Measurements from ENCODE around the gene CABLES2. TPM values are rescaled to one million over a fixed set of nuclear protein-coding genes. Genes with fewer than 3 reads are reported as not detected.
A peak's percentile ranks its signal among the peaks of the same experiment; 100 is the strongest.

The CABLES2 gene
- total and polyA plus RNA-seq, 4 donors = 0.92 to 3.2 (median 2.0) TPM

- 83% methylated on average over 29 of the region's 29 CpGs for WGBS
- H3K4me3 ChIP-seq (ENCODE audit: low read depth in 1 of 3, low read length in 3 of 3) = no peak overlapping the region
- H3K9me3 ChIP-seq (ENCODE audit: control insufficient read depth in 4 of 4, low read length in 3 of 4) = no peaks in the 10 kb centered on the region
- H3K36me3 ChIP-seq (ENCODE audit: control insufficient read depth in 4 of 4, insufficient read depth in 3 of 4, low read depth in 1 of 4, low read length in 3 of 4) = peaks cover 0 to 15% (median 4%) of the 10 kb centered on the region in 4 donors
- no peak overlapping the region for H3K9ac ChIP-seq (ENCODE audit: low read depth in 1 of 2, low read length in 2 of 2)
- peaks cover 8 to 38% (median 31%) of the 10 kb centered on the region in 4 donors for H3K4me1 ChIP-seq (ENCODE audit: control insufficient read depth in 4 of 4, insufficient read depth in 4 of 4, low read length in 3 of 4)
- no peaks in the 10 kb centered on the region for H3K27me3 ChIP-seq (ENCODE audit: control insufficient read depth in 4 of 4, insufficient read depth in 4 of 4, low read length in 3 of 4)
- peak overlapping the region in 1 of 2 donors; percentile 15 for H3K27ac ChIP-seq (ENCODE audit: low read depth in 1 of 2, low read length in 2 of 2)
- no peak for TF ChIP-seq JUND (IDR thresholded peaks at IDR 0.05)
- no peak for TF ChIP-seq FOXA2 (IDR thresholded peaks at IDR 0.05)
- TF ChIP-seq EGR1 (IDR thresholded peaks at IDR 0.05; ENCODE audit: low read depth in 2 of 2) = no peak
- no peak for DNase-seq (ENCODE audit: low spot score)
Measured at GRCh38 chr20:62390317-62391164, 16.5 kb downstream of the CABLES2 start.

GRCh38 chr20:62389601-62390087 lies 17.4 kb downstream of the CABLES2 start:
- no peak for DNase-seq (ENCODE audit: low spot score)
- H3K27me3 ChIP-seq (ENCODE audit: control insufficient read depth in 4 of 4, insufficient read depth in 4 of 4, low read length in 3 of 4) = no peaks in the 10 kb centered on the region
- peaks cover 8 to 42% (median 35%) of the 10 kb centered on the region in 4 donors for H3K4me1 ChIP-seq (ENCODE audit: control insufficient read depth in 4 of 4, insufficient read depth in 4 of 4, low read length in 3 of 4)
- H3K27ac ChIP-seq (ENCODE audit: low read depth in 1 of 2, low read length in 2 of 2) = no peak overlapping the region
- WGBS = 81% methylated on average over 5 of the region's 5 CpGs
- H3K36me3 ChIP-seq (ENCODE audit: control insufficient read depth in 4 of 4, insufficient read depth in 3 of 4, low read depth in 1 of 4, low read length in 3 of 4) = peaks cover 0 to 14% (median 4%) of the 10 kb centered on the region in 4 donors
- H3K9ac ChIP-seq (ENCODE audit: low read depth in 1 of 2, low read length in 2 of 2) = no peak overlapping the region
- no peak overlapping the region for H3K4me3 ChIP-seq (ENCODE audit: low read depth in 1 of 3, low read length in 3 of 3)
- H3K9me3 ChIP-seq (ENCODE audit: control insufficient read depth in 4 of 4, low read length in 3 of 4) = no peaks in the 10 kb centered on the region
- TF ChIP-seq ATF3 (IDR thresholded peaks at IDR 0.05) (no peak), HNF4A (conservative IDR thresholded peaks at IDR 0.05) (no peak), JUND (IDR thresholded peaks at IDR 0.05) (no peak), EGR1 (IDR thresholded peaks at IDR 0.05; ENCODE audit: low read depth in 2 of 2) (no peak), NR2F2 (IDR thresholded peaks at IDR 0.05) (no peak), GABPA (IDR thresholded peaks at IDR 0.05 in 1 of 2, conservative IDR thresholded peaks at IDR 0.05 in 1 of 2) (no peak), HNF4G (IDR thresholded peaks at IDR 0.05) (no peak), RAD21 (IDR thresholded peaks at IDR 0.05) (no peak), YY1 (IDR thresholded peaks at IDR 0.05) (no peak), FOXA2 (IDR thresholded peaks at IDR 0.05) (no peak), SP1 (IDR thresholded peaks at IDR 0.05) (no peak)

- Histone ChIP-seq H3K9me3 (ENCODE audit: control insufficient read depth in 4 of 4, low read length in 3 of 4) (no peaks in the 10 kb centered on the region), H3K4me1 (ENCODE audit: control insufficient read depth in 4 of 4, insufficient read depth in 4 of 4, low read length in 3 of 4) (peaks cover 8 to 42% (median 35%) of the 10 kb centered on the region in 4 donors), H3K27me3 (ENCODE audit: control insufficient read depth in 4 of 4, insufficient read depth in 4 of 4, low read length in 3 of 4) (no peaks in the 10 kb centered on the region), H3K27ac (ENCODE audit: low read depth in 1 of 2, low read length in 2 of 2) (no peak overlapping the region), H3K4me3 (ENCODE audit: low read depth in 1 of 3, low read length in 3 of 3) (no peak overlapping the region), H3K36me3 (ENCODE audit: control insufficient read depth in 4 of 4, insufficient read depth in 3 of 4, low read depth in 1 of 4, low read length in 3 of 4) (peaks cover 0 to 13% (median 4%) of the 10 kb centered on the region in 4 donors), H3K9ac (ENCODE audit: low read depth in 1 of 2, low read length in 2 of 2) (no peak overlapping the region)
- DNase-seq (ENCODE audit: low spot score) = no peak
- TF ChIP-seq EGR1 (IDR thresholded peaks at IDR 0.05; ENCODE audit: low read depth in 2 of 2) (no peak), RAD21 (IDR thresholded peaks at IDR 0.05) (no peak), YY1 (IDR thresholded peaks at IDR 0.05) (no peak), GABPA (IDR thresholded peaks at IDR 0.05 in 1 of 2, conservative IDR thresholded peaks at IDR 0.05 in 1 of 2) (no peak), CTCF (IDR thresholded peaks at IDR 0.05; ENCODE audit: low read depth, low read length, missing input control) (no peak), TAF1 (conservative IDR thresholded peaks at IDR 0.05) (no peak)
- WGBS = 87% methylated on average over 11 of the region's 11 CpGs
Measured at GRCh38 chr20:62388839-62389600, 18.1 kb downstream of the CABLES2 start.

Measured in liver (tissue), 9 donors.